GM12864 (cell line): Measurements from ENCODE around the gene ARL13A.
A peak's percentile ranks its signal among the peaks of the same experiment; 100 is the strongest.

ENCODE experiments used
- DNase-seq: peaks from one replicate; pipeline ENCODE4 v3.0.0-alpha.2; 2011; ENCODE audit warnings: low read depth
- H3K4me3 ChIP-seq: 2 replicates; pipeline ENCODE4 v1.5.1; 2011; ENCODE audit warnings: mild to moderate bottlenecking, low read depth, low read length, control low read depth
- CTCF ChIP-seq: IDR thresholded peaks from 2 replicates; pipeline ENCODE4 v1.5.1; 2011; ENCODE audit warnings: low read depth, mild to moderate bottlenecking, moderate library complexity, low read length, control low read depth, inconsistent platforms; ENCODE audit errors: missing control alignments

Gene ARL13A

GRCh38 chrX:100969408-100969807 is at the start of gene ARL13A:
Gene ARL13A, plus strand, starts transcription at chrX:100969708. Its CDS starts 3,982 bp downstream, at chrX:100973690.
- no peak for TF ChIP-seq CTCF
- H3K4me3 ChIP-seq, result no peak within 1 kb of the TSS
- DNase-seq, result no peak

GRCh38 chrX:100924375-100924774 is 45.1 kb upstream of the ARL13A start:
- no peak for DNase-seq
- no peak overlapping the region for H3K4me3 ChIP-seq
- no peak for TF ChIP-seq CTCF

GRCh38 chrX:100926453-100926852 is 43.1 kb upstream of the ARL13A start:
- no peak for TF ChIP-seq CTCF
- no peak for DNase-seq
- no peak overlapping the region for H3K4me3 ChIP-seq

- no peak for TF ChIP-seq CTCF
- peak within 1 kb of the TSS; percentile 51 for H3K4me3 ChIP-seq
- DNase-seq, result no peak
Measured at GRCh38 chrX:100928660-100929613, 40.6 kb upstream of the ARL13A start, which contains the start of gene XKRX. Gene XKRX, minus strand, starts transcription at chrX:100928917. Its CDS starts 613 bp downstream, at chrX:100928304.

GRCh38 chrX:100931218-100931924 is 38.1 kb upstream of the ARL13A start:
- no peak for DNase-seq
- H3K4me3 ChIP-seq, result no peak overlapping the region
- TF ChIP-seq CTCF, result no peak

- DNase-seq, result no peak
- no peak for TF ChIP-seq CTCF
- no peak overlapping the region for H3K4me3 ChIP-seq
Measured at GRCh38 chrX:100931925-100932285, 37.6 kb upstream of the ARL13A start.
